Erythroblast (primary cell): ENCODE data around the gene PTMS.

ENCODE experiments used
- GATA1 ChIP-seq: IDR thresholded peaks from 2 replicates; pipeline ENCODE4 v1.6.1; 2011; ENCODE audit warnings: low read depth, mild to moderate bottlenecking, control low read depth, low read length, moderate library complexity
- POLR2A ChIP-seq: IDR thresholded peaks from 2 replicates; pipeline ENCODE4 v1.6.1; 2011; ENCODE audit warnings: mild to moderate bottlenecking, low read length

GRCh38 chr12:6751767-6752166 is 14.4 kb upstream of the PTMS start:
- TF ChIP-seq POLR2A (no peak), GATA1 (no peak)
